HG03565 (cell line): ENCODE results near the gene CENPB.
"Not testable (repeated sequence)": the region's sequence is repeated elsewhere in the genome, so short reads cannot be mapped to it uniquely, and the experiment has no call there.

Source experiments
- ATAC-seq: cut with Tn5 transposase; IDR thresholded peaks from one replicate; pipeline ENCODE4 v1.9.1; 2021; ENCODE audit warnings: mild to moderate bottlenecking, moderate library complexity; ENCODE audit not compliant: unreplicated experiment

The CENPB gene

GRCh38 chr20:3786665-3787323 is at the start of gene CENPB:
TSS of gene CENPB (minus strand) at chr20:3786740. CDS start at chr20:3786483, 257 bp downstream.
- ATAC-seq = peak; percentile 73

GRCh38 chr20:3836132-3836531 is 49.6 kb upstream of the CENPB start:
- ATAC-seq = no peak

GRCh38 chr20:3829891-3830290 is 43.4 kb upstream of the CENPB start:
- not testable (repeated sequence) for ATAC-seq

GRCh38 chr20:3828798-3829197 is 42.3 kb upstream of the CENPB start:
- no peak for ATAC-seq

GRCh38 chr20:3826420-3826819 is 39.9 kb upstream of the CENPB start:
- ATAC-seq = no peak

GRCh38 chr20:3825526-3825925 is 39.0 kb upstream of the CENPB start:
- ATAC-seq = no peak

GRCh38 chr20:3823881-3824280 is 37.3 kb upstream of the CENPB start:
- ATAC-seq = no peak

GRCh38 chr20:3821996-3822395 is 35.5 kb upstream of the CENPB start:
- no peak for ATAC-seq

- ATAC-seq = no peak
Observed at GRCh38 chr20:3820901-3821727, 34.6 kb upstream of the CENPB start.

GRCh38 chr20:3820048-3820900 is 33.7 kb upstream of the CENPB start, which contains the start of gene AP5S1:
TSS of gene AP5S1 (plus strand) at chr20:3820547. CDS start at chr20:3822118, 1,571 bp downstream.
- ATAC-seq = peak; percentile 73

- ATAC-seq = no peak
Observed at GRCh38 chr20:3819411-3820047, 33.0 kb upstream of the CENPB start.

- no peak for ATAC-seq
Observed at GRCh38 chr20:3818155-3819151, 31.9 kb upstream of the CENPB start.

GRCh38 chr20:3815703-3816315 is 29.3 kb upstream of the CENPB start:
- ATAC-seq = no peak

GRCh38 chr20:3814928-3815495 is 28.5 kb upstream of the CENPB start:
- ATAC-seq = no peak

GRCh38 chr20:3813848-3814581 is 27.5 kb upstream of the CENPB start:
- no peak for ATAC-seq

- ATAC-seq = no peak
Observed at GRCh38 chr20:3812975-3813847, 26.7 kb upstream of the CENPB start.

GRCh38 chr20:3812259-3812681 is 25.7 kb upstream of the CENPB start:
- ATAC-seq = no peak
